Measurements from ENCODE around the gene PHKB.

The PHKB gene

GRCh38 chr16:47726031-47726675 lies 265.0 kb downstream of the PHKB start:
- TF ChIP-seq CTCF (IDR thresholded peaks at IDR 0.05; ENCODE audit: insufficient read depth, missing control alignments), result no peak
- FAIRE-seq (no peak), DNase-seq (ENCODE audit: insufficient read length, low spot score) (no peak)

- DNase-seq (ENCODE audit: insufficient read length, low spot score), result no peak
- no peak for TF ChIP-seq CTCF (IDR thresholded peaks at IDR 0.05; ENCODE audit: insufficient read depth, missing control alignments)
- FAIRE-seq, result no peak
Observed at GRCh38 chr16:47727131-47727530, 266.0 kb downstream of the PHKB start.

GRCh38 chr16:47728205-47728604 lies 267.1 kb downstream of the PHKB start:
- DNase-seq (ENCODE audit: insufficient read length, low spot score) (no peak), FAIRE-seq (no peak)
- TF ChIP-seq CTCF (IDR thresholded peaks at IDR 0.05; ENCODE audit: insufficient read depth, missing control alignments), result no peak

GRCh38 chr16:47729701-47730100 lies 268.6 kb downstream of the PHKB start:
- FAIRE-seq, result no peak
- no peak for DNase-seq (ENCODE audit: insufficient read length, low spot score)
- TF ChIP-seq CTCF (IDR thresholded peaks at IDR 0.05; ENCODE audit: insufficient read depth, missing control alignments), result no peak

- no peak for TF ChIP-seq CTCF (IDR thresholded peaks at IDR 0.05; ENCODE audit: insufficient read depth, missing control alignments)
- no peak for FAIRE-seq
- no peak for DNase-seq (ENCODE audit: insufficient read length, low spot score)
Observed at GRCh38 chr16:47731252-47731651, 270.1 kb downstream of the PHKB start.

GRCh38 chr16:47732122-47732521 lies 271.0 kb downstream of the PHKB start:
- no peak for TF ChIP-seq CTCF (IDR thresholded peaks at IDR 0.05; ENCODE audit: insufficient read depth, missing control alignments)
- FAIRE-seq (no peak), DNase-seq (ENCODE audit: insufficient read length, low spot score) (no peak)

GRCh38 chr16:47732523-47733111 lies 271.5 kb downstream of the PHKB start:
- DNase-seq (ENCODE audit: insufficient read length, low spot score) (no peak), FAIRE-seq (no peak)
- no peak for TF ChIP-seq CTCF (IDR thresholded peaks at IDR 0.05; ENCODE audit: insufficient read depth, missing control alignments)

All from D721Med (cell line).